ENCODE measurements around the gene RLIM.
"Not testable (repeated sequence)": the region's sequence is repeated elsewhere in the genome, so short reads cannot be mapped to it uniquely, and the experiment has no call there.

The RLIM gene, protein sequence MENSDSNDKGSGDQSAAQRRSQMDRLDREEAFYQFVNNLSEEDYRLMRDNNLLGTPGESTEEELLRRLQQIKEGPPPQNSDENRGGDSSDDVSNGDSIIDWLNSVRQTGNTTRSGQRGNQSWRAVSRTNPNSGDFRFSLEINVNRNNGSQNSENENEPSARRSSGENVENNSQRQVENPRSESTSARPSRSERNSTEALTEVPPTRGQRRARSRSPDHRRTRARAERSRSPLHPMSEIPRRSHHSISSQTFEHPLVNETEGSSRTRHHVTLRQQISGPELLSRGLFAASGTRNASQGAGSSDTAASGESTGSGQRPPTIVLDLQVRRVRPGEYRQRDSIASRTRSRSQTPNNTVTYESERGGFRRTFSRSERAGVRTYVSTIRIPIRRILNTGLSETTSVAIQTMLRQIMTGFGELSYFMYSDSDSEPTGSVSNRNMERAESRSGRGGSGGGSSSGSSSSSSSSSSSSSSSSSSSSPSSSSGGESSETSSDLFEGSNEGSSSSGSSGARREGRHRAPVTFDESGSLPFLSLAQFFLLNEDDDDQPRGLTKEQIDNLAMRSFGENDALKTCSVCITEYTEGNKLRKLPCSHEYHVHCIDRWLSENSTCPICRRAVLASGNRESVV

GRCh38 chrX:74614093-74614909 is at the start of gene RLIM:
Gene RLIM (minus strand): TSS chrX:74614624. CDS start chrX:74595977, 18,647 bp downstream.
- Histone ChIP-seq H3K27me3 (replicated peaks) (no peaks in the 10 kb centered on the region), H3K4me3 (ENCODE audit: low read depth, low read length) (peak within 1 kb of the TSS; percentile 84), H3K27ac (peak within 1 kb of the TSS; percentile 99), H3K36me3 (replicated peaks) (peaks cover 3% of the 10 kb centered on the region)
- peak; percentile 94 for DNase-seq
- in situ Hi-C loops (cut with HindIII; ENCODE audit: low pct_ligation_motif_present, low sequenced_read_pairs): no loop called here
- no peak for TF ChIP-seq CTCF (IDR thresholded peaks at IDR 0.05; ENCODE audit: low read depth, low read length, missing control alignments)

- in situ Hi-C loops (cut with HindIII; ENCODE audit: low pct_ligation_motif_present, low sequenced_read_pairs): no loop called here
- TF ChIP-seq CTCF (IDR thresholded peaks at IDR 0.05; ENCODE audit: low read depth, low read length, missing control alignments): no peak
- Histone ChIP-seq H3K36me3 (replicated peaks) (no peaks in the 10 kb centered on the region), H3K27ac (no peak overlapping the region), H3K27me3 (replicated peaks) (no peaks in the 10 kb centered on the region), H3K4me3 (ENCODE audit: low read depth, low read length) (no peak overlapping the region)
- no peak for DNase-seq
Observed at GRCh38 chrX:74656079-74656745, 41.8 kb upstream of the RLIM start.

GRCh38 chrX:74654953-74655352 is 40.5 kb upstream of the RLIM start:
- H3K27me3 ChIP-seq (replicated peaks); H3K36me3 ChIP-seq (replicated peaks); H3K27ac ChIP-seq; H3K4me3 ChIP-seq (ENCODE audit: low read depth, low read length); DNase-seq; in situ Hi-C loops (cut with HindIII; ENCODE audit: low pct_ligation_motif_present, low sequenced_read_pairs): not testable (repeated sequence)

DNA sequence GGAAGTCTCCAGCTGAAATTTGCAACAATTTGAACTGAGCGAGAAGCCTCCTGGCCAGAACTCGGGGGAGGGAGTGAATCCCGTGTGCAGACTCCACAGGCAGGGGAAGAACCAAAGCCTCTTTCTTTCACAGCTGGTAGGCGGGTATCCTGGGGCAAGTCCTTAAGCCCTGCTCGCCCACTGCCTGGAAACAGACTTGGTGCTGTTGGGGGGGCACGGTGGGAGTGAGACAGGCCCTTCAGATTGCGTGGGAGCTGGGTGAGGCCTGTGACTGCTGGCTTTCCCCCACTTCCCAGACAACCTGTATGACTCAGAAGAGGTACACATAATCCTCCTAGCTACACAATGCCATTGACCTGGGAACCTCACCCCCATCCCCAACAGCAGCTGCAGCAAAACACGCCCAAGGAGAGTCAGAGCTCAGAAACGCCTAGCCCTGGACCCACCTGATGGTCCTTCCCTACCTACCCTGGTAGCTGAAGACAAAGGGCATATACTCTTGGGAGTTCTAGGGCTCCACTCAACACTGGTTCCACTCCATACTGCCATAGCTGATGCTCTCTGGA is 22.4 kb upstream of the RLIM start:
- DNase-seq: no peak
- in situ Hi-C loops (cut with HindIII; ENCODE audit: low pct_ligation_motif_present, low sequenced_read_pairs): no loop called here
- Histone ChIP-seq H3K4me3 (ENCODE audit: low read depth, low read length) (no peak overlapping the region), H3K27me3 (replicated peaks) (no peaks in the 10 kb centered on the region), H3K36me3 (replicated peaks) (no peaks in the 10 kb centered on the region), H3K27ac (no peak overlapping the region)
- TF ChIP-seq CTCF (IDR thresholded peaks at IDR 0.05; ENCODE audit: low read depth, low read length, missing control alignments): no peak

DNA sequence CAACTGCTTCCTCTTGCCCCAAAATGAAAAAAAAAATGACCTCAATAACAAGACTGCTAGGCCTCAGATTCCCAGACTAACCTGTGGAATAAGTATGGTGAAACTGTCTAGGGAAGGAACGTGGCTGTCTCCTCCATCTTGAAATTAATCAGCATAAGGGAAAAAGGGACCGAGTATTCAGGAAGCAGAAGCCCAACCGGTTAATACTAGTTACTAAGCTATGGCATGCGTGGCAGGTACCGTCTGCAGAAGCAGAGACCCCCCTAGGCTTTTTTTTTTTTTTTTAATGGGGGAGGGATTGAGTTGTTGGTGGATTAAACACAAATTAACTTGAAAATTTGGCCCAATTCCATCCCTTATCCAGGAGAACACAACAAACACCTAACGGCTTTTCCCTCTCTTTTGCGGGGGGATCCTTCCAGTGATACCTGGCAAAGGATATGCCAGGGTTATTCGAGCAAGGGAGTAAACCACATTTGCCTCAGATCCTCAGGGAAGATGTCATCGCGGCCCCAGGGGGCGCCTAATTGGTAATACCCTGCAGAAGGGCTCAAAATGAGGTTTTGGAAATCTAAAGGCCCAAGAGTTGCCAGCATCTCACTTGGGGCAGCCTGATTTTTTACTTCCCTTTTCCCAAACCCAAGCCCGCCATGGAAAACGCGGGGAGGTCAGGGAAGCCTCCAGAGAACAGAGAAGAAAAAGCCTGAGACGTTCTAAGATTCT is 893 bp downstream of the RLIM start:
- peaks cover 3% of the 10 kb centered on the region for H3K36me3 ChIP-seq (replicated peaks)
- H3K27ac ChIP-seq: peak overlapping the region; percentile 99
- peak overlapping the region; percentile 84 for H3K4me3 ChIP-seq (ENCODE audit: low read depth, low read length)
- no peaks in the 10 kb centered on the region for H3K27me3 ChIP-seq (replicated peaks)
- in situ Hi-C loops (cut with HindIII; ENCODE audit: low pct_ligation_motif_present, low sequenced_read_pairs): no loop called here
- peak; percentile 6 for DNase-seq
- no peak for TF ChIP-seq CTCF (IDR thresholded peaks at IDR 0.05; ENCODE audit: low read depth, low read length, missing control alignments)
